ENCODE results near the gene CEP135.
"Not testable (repeated sequence)": the region's sequence is repeated elsewhere in the genome, so short reads cannot be mapped to it uniquely, and the experiment has no call there.

CEP135 gene

GRCh38 chr4:55939421-55939820 lies 9.3 kb upstream of the CEP135 start:
- DNase-seq (ENCODE audit: low read depth in 3 of 3) = no peak

GRCh38 chr4:55941881-55942396 lies 6.8 kb upstream of the CEP135 start:
- DNase-seq (ENCODE audit: low read depth in 3 of 3) = no peak

GRCh38 chr4:55947254-55947882 lies 1.4 kb upstream of the CEP135 start:
- DNase-seq (ENCODE audit: low read depth in 3 of 3) = peak in 1 of 3 donors; percentile 4

GRCh38 chr4:55947912-55948725 lies 626 bp upstream of the CEP135 start:
- DNase-seq (ENCODE audit: low read depth in 3 of 3) = peak in 1 of 3 donors; percentile 26

GRCh38 chr4:55949482-55949802 lies 697 bp downstream of the CEP135 start:
- DNase-seq (ENCODE audit: low read depth in 3 of 3) = peak in 1 of 3 donors; percentile 4

GRCh38 chr4:55951191-55951922 lies 2.6 kb downstream of the CEP135 start:
- DNase-seq (ENCODE audit: low read depth in 3 of 3) = no peak

- DNase-seq (ENCODE audit: low read depth in 3 of 3) = no peak
Observed at GRCh38 chr4:55955710-55956109, 7.0 kb downstream of the CEP135 start.

- no peak for DNase-seq (ENCODE audit: low read depth in 3 of 3)
Observed at GRCh38 chr4:55959655-55960054, 10.9 kb downstream of the CEP135 start.

- DNase-seq (ENCODE audit: low read depth in 3 of 3) = no peak
Observed at GRCh38 chr4:55964046-55964445, 15.3 kb downstream of the CEP135 start.

GRCh38 chr4:55965585-55965984 lies 16.8 kb downstream of the CEP135 start:
- DNase-seq (ENCODE audit: low read depth in 3 of 3) = no peak

GRCh38 chr4:55966324-55966723 lies 17.6 kb downstream of the CEP135 start:
- not testable (repeated sequence) for DNase-seq (ENCODE audit: low read depth in 3 of 3)

GRCh38 chr4:55967376-55967775 lies 18.6 kb downstream of the CEP135 start:
- no peak for DNase-seq (ENCODE audit: low read depth in 3 of 3)

GRCh38 chr4:55973650-55974049 lies 24.9 kb downstream of the CEP135 start:
- DNase-seq (ENCODE audit: low read depth in 3 of 3) = no peak

- no peak for DNase-seq (ENCODE audit: low read depth in 3 of 3)
Observed at GRCh38 chr4:55977811-55978210, 29.1 kb downstream of the CEP135 start.

- DNase-seq (ENCODE audit: low read depth in 3 of 3) = no peak
Observed at GRCh38 chr4:55979562-55979961, 30.8 kb downstream of the CEP135 start.

GRCh38 chr4:55980725-55981124 lies 32.0 kb downstream of the CEP135 start:
- DNase-seq (ENCODE audit: low read depth in 3 of 3) = no peak

- DNase-seq (ENCODE audit: low read depth in 3 of 3) = no peak
Observed at GRCh38 chr4:55982976-55983375, 34.2 kb downstream of the CEP135 start.

GRCh38 chr4:55989766-55990165 lies 41.0 kb downstream of the CEP135 start:
- DNase-seq (ENCODE audit: low read depth in 3 of 3) = no peak

GRCh38 chr4:55993994-55994663 lies 45.4 kb downstream of the CEP135 start:
- DNase-seq (ENCODE audit: low read depth in 3 of 3) = no peak

- DNase-seq (ENCODE audit: low read depth in 3 of 3) = no peak
Observed at GRCh38 chr4:55996646-55997045, 47.9 kb downstream of the CEP135 start.

GRCh38 chr4:56003606-56004005 lies 54.9 kb downstream of the CEP135 start:
- no peak for DNase-seq (ENCODE audit: low read depth in 3 of 3)

GRCh38 chr4:56004235-56004634 lies 55.5 kb downstream of the CEP135 start:
- no peak for DNase-seq (ENCODE audit: low read depth in 3 of 3)

Measured in stimulated activated CD4-positive, alpha-beta T cell treated with anti-CD3 and anti-CD28 coated beads, TNF-alpha, amount 100 ng/mL, for 48 hours (primary cell).